PC-3 (cell line): Measurements from ENCODE around the gene AOPEP.

ENCODE experiments used
- EZH2 ChIP-seq: fragments of 300-600 bp; sonication (generic); IDR thresholded peaks from one replicate; pipeline ENCODE4 v1.6.1; 2017; ENCODE audit warnings: antibody characterized with exemption, mild to moderate bottlenecking, low read length; ENCODE audit not compliant: unreplicated experiment
- EZH2phosphoT487 ChIP-seq: fragments of 300-600 bp; sonication (generic); IDR thresholded peaks from 2 replicates; pipeline ENCODE4 v1.6.1; 2018; ENCODE audit warnings: mild to moderate bottlenecking, antibody characterized with exemption, low read length, borderline replicate concordance
- TF ChIP-seq, protein P1 (sequence below): fragments of 300-600 bp; sonication (generic); conservative IDR thresholded peaks from 2 replicates; pipeline ENCODE4 v1.5.1; 2017; ENCODE audit warnings: antibody characterized with exemption, low read depth, mild to moderate bottlenecking, low read length

DNA sequence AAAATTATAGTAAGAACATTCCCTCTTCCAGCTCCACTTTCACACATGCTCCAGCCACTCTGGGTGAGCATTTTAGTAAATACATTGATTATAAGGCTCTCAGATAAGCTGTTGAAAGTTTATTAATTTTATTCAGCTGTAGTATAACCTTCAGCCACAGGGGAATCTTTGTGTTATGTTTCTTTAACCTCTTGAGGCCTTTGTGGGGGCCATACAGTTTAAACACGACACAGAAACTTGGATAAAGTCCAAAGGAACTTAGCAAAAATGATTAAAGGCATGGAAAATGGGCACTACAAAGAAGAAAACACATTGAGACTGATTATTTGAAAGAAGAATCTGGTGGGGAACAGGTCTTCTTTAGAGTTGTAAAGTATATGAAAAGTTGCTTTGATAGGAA is 70.2 kb downstream of the AOPEP start:
- TF ChIP-seq, protein P1, sequence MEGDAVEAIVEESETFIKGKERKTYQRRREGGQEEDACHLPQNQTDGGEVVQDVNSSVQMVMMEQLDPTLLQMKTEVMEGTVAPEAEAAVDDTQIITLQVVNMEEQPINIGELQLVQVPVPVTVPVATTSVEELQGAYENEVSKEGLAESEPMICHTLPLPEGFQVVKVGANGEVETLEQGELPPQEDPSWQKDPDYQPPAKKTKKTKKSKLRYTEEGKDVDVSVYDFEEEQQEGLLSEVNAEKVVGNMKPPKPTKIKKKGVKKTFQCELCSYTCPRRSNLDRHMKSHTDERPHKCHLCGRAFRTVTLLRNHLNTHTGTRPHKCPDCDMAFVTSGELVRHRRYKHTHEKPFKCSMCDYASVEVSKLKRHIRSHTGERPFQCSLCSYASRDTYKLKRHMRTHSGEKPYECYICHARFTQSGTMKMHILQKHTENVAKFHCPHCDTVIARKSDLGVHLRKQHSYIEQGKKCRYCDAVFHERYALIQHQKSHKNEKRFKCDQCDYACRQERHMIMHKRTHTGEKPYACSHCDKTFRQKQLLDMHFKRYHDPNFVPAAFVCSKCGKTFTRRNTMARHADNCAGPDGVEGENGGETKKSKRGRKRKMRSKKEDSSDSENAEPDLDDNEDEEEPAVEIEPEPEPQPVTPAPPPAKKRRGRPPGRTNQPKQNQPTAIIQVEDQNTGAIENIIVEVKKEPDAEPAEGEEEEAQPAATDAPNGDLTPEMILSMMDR: no peak
- TF ChIP-seq EZH2phosphoT487 (no peak), EZH2 (no peak)
